Measurements from ENCODE around the gene FAM3C. TPM values are rescaled to one million over a fixed set of nuclear protein-coding genes. Genes with fewer than 3 reads are reported as not detected.

The FAM3C gene
- polyA plus RNA-seq, 2 donors: 21.3 to 27.8 TPM

DNA sequence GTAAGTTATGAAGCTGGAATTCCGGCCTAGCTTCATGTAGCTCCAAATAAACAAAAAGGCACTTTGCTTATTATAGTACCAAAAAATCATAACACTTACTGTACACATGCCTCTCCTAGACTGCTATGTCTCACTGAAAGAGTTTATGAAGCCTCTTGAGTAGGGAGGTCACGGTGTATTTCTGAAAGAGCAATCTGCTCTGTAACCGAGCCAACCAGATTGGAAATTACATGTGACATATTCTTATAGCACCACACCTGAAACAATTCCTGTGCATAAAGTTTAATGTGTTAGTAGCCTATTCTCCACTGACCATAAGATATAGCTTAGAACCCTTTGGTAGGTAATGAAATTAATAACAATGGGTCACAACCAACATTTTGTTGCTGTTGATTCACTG is 1.3 kb upstream of the FAM3C start:
- no peaks in the 10 kb centered on the region for H3K9me3 ChIP-seq (ENCODE audit: control insufficient read depth in 2 of 2, insufficient read depth in 1 of 2, low read depth in 1 of 2, low read length in 1 of 2)
- no peaks in the 10 kb centered on the region for H3K27me3 ChIP-seq (ENCODE audit: control insufficient read depth in 1 of 2, insufficient read depth in 2 of 2, low read length in 2 of 2)
- no peak overlapping the region for H3K27ac ChIP-seq (ENCODE audit: low read depth in 2 of 2, low read length in 1 of 2)
- no peaks in the 10 kb centered on the region for H3K4me1 ChIP-seq (ENCODE audit: control insufficient read depth in 2 of 2, insufficient read depth in 2 of 2, low read length in 1 of 2)
- H3K4me3 ChIP-seq (ENCODE audit: low read depth in 1 of 2, low read length in 2 of 2): no peak overlapping the region
- H3K36me3 ChIP-seq (ENCODE audit: control insufficient read depth in 2 of 2, insufficient read depth in 2 of 2, low read length in 1 of 2): no peaks in the 10 kb centered on the region
- 78 to 93% methylated on average over 3 of the region's 3 CpGs for WGBS, 2 donors

DNA sequence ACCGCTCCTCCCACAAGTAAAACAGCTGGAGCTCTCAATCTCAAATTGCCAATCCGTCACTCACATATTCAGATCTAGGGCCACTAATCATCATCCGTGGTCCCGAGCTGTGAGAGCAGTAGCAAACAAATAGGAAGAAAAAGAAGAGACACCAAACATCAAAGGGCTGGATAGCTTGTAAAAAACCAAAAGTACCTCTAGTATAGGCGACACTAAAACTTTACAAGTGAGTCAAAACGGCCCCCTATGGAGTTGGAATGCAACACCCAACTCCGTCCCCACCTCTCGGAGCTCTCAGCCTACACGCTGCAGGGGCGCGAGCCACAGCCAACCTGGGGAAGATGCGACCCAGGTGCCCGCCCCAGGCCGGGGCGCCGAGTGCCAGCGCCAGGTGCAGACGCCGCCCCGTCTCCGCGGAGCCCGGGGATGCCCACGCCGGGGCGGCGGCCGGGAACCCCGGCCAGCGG is 581 bp downstream of the FAM3C start:
- Histone ChIP-seq H3K4me3 (ENCODE audit: low read depth in 1 of 2, low read length in 2 of 2) (peak overlapping the region; percentile 90 to 92), H3K9me3 (ENCODE audit: control insufficient read depth in 2 of 2, insufficient read depth in 1 of 2, low read depth in 1 of 2, low read length in 1 of 2) (no peaks in the 10 kb centered on the region), H3K4me1 (ENCODE audit: control insufficient read depth in 2 of 2, insufficient read depth in 2 of 2, low read length in 1 of 2) (no peaks in the 10 kb centered on the region), H3K27ac (ENCODE audit: low read depth in 2 of 2, low read length in 1 of 2) (peak overlapping the region; percentile 76 to 81), H3K27me3 (ENCODE audit: control insufficient read depth in 1 of 2, insufficient read depth in 2 of 2, low read length in 2 of 2) (no peaks in the 10 kb centered on the region), H3K36me3 (ENCODE audit: control insufficient read depth in 2 of 2, insufficient read depth in 2 of 2, low read length in 1 of 2) (no peaks in the 10 kb centered on the region)
- WGBS, 2 donors: 1 to 2% methylated on average over 30 of the region's 30 CpGs

DNA sequence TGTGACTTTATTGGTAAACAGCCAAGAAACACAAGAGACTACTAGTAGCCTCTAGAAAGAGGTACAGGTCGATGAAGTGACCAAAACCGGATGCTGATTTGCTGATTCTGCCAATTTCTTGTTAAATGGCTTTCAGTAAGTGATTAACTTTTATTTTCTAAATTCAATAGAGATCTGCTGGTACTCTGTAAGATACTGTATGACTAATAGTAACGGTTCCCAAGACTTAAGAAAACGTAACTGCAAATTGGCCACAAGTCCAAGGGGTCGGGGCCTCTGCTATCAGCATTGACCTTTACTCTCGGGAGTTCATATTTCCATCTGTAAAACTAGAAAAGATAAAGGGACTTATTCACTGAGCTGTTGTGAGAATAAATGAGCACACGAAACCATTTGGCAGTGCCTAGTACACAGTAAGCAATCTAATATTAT is 1.4 kb downstream of the FAM3C start:
- Histone ChIP-seq H3K36me3 (ENCODE audit: control insufficient read depth in 2 of 2, insufficient read depth in 2 of 2, low read length in 1 of 2) (no peaks in the 10 kb centered on the region), H3K27ac (ENCODE audit: low read depth in 2 of 2, low read length in 1 of 2) (no peak overlapping the region), H3K9me3 (ENCODE audit: control insufficient read depth in 2 of 2, insufficient read depth in 1 of 2, low read depth in 1 of 2, low read length in 1 of 2) (no peaks in the 10 kb centered on the region), H3K4me1 (ENCODE audit: control insufficient read depth in 2 of 2, insufficient read depth in 2 of 2, low read length in 1 of 2) (no peaks in the 10 kb centered on the region), H3K27me3 (ENCODE audit: control insufficient read depth in 1 of 2, insufficient read depth in 2 of 2, low read length in 2 of 2) (no peaks in the 10 kb centered on the region), H3K4me3 (ENCODE audit: low read depth in 1 of 2, low read length in 2 of 2) (peak overlapping the region in 1 of 2 donors; percentile 4)
- 43 to 52% methylated on average over 7 of the region's 7 CpGs for WGBS, 2 donors

DNA sequence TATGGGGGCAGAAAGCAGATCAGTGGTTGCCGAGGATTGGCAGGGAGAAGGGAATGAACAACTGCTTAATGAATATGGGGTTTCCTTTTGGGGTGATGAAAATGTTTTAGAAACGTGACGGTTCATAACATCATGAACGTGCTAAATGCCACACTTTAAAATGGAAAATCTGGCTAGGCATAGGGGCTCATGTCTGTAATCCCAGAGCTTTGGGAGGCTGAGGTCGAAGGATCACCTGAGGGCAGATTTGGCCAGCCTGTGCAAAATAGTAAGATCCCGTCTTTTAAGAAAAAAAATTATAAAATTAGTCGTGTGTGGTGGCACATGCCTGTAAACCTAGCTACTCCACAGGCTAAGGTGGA is 3.1 kb downstream of the FAM3C start:
- WGBS, 2 donors: 97% methylated on average over 7 of the region's 7 CpGs
- Histone ChIP-seq H3K4me3 (ENCODE audit: low read depth in 1 of 2, low read length in 2 of 2) (no peak overlapping the region), H3K9me3 (ENCODE audit: control insufficient read depth in 2 of 2, insufficient read depth in 1 of 2, low read depth in 1 of 2, low read length in 1 of 2) (no peaks in the 10 kb centered on the region), H3K4me1 (ENCODE audit: control insufficient read depth in 2 of 2, insufficient read depth in 2 of 2, low read length in 1 of 2) (no peaks in the 10 kb centered on the region), H3K36me3 (ENCODE audit: control insufficient read depth in 2 of 2, insufficient read depth in 2 of 2, low read length in 1 of 2) (no peaks in the 10 kb centered on the region), H3K27ac (ENCODE audit: low read depth in 2 of 2, low read length in 1 of 2) (no peak overlapping the region), H3K27me3 (ENCODE audit: control insufficient read depth in 1 of 2, insufficient read depth in 2 of 2, low read length in 2 of 2) (no peaks in the 10 kb centered on the region)

DNA sequence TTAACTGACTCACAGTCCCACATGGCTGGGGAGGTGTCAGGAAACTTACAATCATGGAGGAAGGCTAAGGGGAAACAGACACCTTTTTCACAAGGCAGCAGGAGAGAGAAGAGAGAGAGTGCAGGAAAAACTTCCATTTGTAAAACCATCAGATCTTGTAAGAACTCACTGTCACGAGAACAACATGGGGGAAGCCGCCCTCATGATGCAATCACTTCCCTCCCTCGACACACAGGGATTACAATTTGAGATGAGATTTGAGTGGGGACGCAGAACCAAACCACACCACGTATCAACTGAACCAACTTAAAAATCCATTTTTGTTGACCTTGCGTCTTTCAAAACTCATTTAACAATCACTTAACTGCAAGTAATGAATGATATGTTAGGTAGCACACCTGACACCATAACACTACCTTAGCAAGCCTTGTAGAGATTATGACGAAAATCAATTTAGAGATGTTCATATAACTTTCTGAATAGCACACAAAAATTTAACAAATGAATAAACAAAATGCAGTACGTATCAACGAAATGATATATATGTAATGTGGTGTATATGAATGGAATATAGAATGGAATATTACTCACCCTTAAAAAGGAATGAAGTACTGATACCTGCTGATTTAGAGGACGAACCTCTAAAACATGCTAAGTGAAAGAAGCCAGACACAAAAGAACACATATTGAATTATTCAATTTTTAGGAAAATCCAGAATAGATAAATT is 3.7 kb downstream of the FAM3C start:
- Histone ChIP-seq H3K27ac (ENCODE audit: low read depth in 2 of 2, low read length in 1 of 2) (no peak overlapping the region), H3K4me1 (ENCODE audit: control insufficient read depth in 2 of 2, insufficient read depth in 2 of 2, low read length in 1 of 2) (no peaks in the 10 kb centered on the region), H3K9me3 (ENCODE audit: control insufficient read depth in 2 of 2, insufficient read depth in 1 of 2, low read depth in 1 of 2, low read length in 1 of 2) (no peaks in the 10 kb centered on the region), H3K4me3 (ENCODE audit: low read depth in 1 of 2, low read length in 2 of 2) (no peak overlapping the region), H3K27me3 (ENCODE audit: control insufficient read depth in 1 of 2, insufficient read depth in 2 of 2, low read length in 2 of 2) (no peaks in the 10 kb centered on the region), H3K36me3 (ENCODE audit: control insufficient read depth in 2 of 2, insufficient read depth in 2 of 2, low read length in 1 of 2) (no peaks in the 10 kb centered on the region)
- 97 to 98% methylated on average over 10 of the region's 10 CpGs for WGBS, 2 donors

DNA sequence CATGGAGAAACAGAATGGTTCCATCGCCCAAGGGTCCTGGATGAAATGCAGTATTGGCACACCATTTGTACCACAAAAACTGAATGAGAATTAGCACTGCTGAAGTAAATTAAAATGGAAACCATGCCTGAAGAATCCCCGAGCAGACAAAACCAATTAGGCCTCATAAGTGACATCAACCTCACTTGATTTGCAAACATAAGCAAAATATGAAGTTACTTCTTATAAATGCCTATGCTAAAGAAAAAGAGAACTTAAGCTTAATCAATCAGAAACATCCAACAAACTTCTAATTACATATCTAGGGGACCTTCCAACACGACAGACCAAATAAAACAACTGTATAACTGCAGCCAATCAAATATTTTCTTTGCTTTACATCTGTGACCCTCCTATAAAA is 4.4 kb downstream of the FAM3C start:
- H3K27me3 ChIP-seq (ENCODE audit: control insufficient read depth in 1 of 2, insufficient read depth in 2 of 2, low read length in 2 of 2): no peaks in the 10 kb centered on the region
- H3K4me3 ChIP-seq (ENCODE audit: low read depth in 1 of 2, low read length in 2 of 2): no peak overlapping the region
- no peaks in the 10 kb centered on the region for H3K4me1 ChIP-seq (ENCODE audit: control insufficient read depth in 2 of 2, insufficient read depth in 2 of 2, low read length in 1 of 2)
- no peak overlapping the region for H3K27ac ChIP-seq (ENCODE audit: low read depth in 2 of 2, low read length in 1 of 2)
- 67 to 71% methylated on average over 3 of the region's 3 CpGs for WGBS, 2 donors
- no peaks in the 10 kb centered on the region for H3K36me3 ChIP-seq (ENCODE audit: control insufficient read depth in 2 of 2, insufficient read depth in 2 of 2, low read length in 1 of 2)
- no peaks in the 10 kb centered on the region for H3K9me3 ChIP-seq (ENCODE audit: control insufficient read depth in 2 of 2, insufficient read depth in 1 of 2, low read depth in 1 of 2, low read length in 1 of 2)

DNA sequence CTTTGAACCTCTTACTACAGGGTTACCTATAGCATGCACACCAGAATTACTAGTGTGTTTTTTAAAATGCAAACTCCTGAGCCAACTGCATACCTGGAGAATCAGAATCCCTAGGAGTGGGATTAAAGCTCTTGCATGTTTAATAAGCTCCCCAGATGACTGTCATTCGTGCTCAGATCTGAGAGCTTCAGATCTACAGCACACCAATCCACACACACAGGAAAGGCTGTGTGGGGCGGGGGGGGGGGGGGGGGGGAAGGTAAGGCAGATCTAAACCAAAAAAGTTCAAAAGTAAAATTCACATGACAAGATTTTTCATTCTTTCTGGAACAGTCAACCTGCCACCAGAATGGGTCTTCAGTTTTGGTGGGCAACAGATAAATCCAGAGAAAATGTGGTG is 5.5 kb downstream of the FAM3C start:
- H3K4me3 ChIP-seq (ENCODE audit: low read depth in 1 of 2, low read length in 2 of 2): no peak overlapping the region

DNA sequence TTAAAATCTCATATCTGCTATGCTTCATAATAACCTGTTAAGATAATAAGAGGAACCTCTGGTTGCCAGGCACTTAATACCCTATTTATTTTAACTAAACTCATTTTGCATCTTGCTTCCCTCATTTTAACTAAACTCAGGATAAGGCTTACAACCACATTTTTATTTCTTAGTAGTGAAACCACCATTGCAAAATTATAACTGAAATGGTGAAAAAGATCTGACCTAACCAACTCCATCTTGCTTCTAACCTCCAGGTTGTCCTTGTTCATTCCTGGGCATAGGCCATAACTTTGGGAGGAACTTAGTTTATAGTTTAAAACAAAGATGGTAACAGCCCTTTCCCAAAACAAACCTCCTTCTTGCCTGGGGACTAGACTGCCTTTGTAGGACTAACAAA is 6.0 kb downstream of the FAM3C start:
- Histone ChIP-seq H3K4me1 (ENCODE audit: control insufficient read depth in 2 of 2, insufficient read depth in 2 of 2, low read length in 1 of 2) (peaks cover 0 to 3% of the 10 kb centered on the region in 2 donors), H3K27me3 (ENCODE audit: control insufficient read depth in 1 of 2, insufficient read depth in 2 of 2, low read length in 2 of 2) (no peaks in the 10 kb centered on the region), H3K27ac (ENCODE audit: low read depth in 2 of 2, low read length in 1 of 2) (no peak overlapping the region), H3K4me3 (ENCODE audit: low read depth in 1 of 2, low read length in 2 of 2) (no peak overlapping the region), H3K36me3 (ENCODE audit: control insufficient read depth in 2 of 2, insufficient read depth in 2 of 2, low read length in 1 of 2) (no peaks in the 10 kb centered on the region), H3K9me3 (ENCODE audit: control insufficient read depth in 2 of 2, insufficient read depth in 1 of 2, low read depth in 1 of 2, low read length in 1 of 2) (no peaks in the 10 kb centered on the region)

More for the DNA sequence above, 5.5 kb downstream of the FAM3C start:
- no peaks in the 10 kb centered on the region for H3K9me3 ChIP-seq (ENCODE audit: control insufficient read depth in 2 of 2, insufficient read depth in 1 of 2, low read depth in 1 of 2, low read length in 1 of 2)
- H3K27ac ChIP-seq (ENCODE audit: low read depth in 2 of 2, low read length in 1 of 2): no peak overlapping the region
- H3K4me1 ChIP-seq (ENCODE audit: control insufficient read depth in 2 of 2, insufficient read depth in 2 of 2, low read length in 1 of 2): peaks cover 0 to 3% of the 10 kb centered on the region in 2 donors
- 36 to 49% methylated on average over 2 of the region's 2 CpGs for WGBS, 2 donors
- no peaks in the 10 kb centered on the region for H3K36me3 ChIP-seq (ENCODE audit: control insufficient read depth in 2 of 2, insufficient read depth in 2 of 2, low read length in 1 of 2)
- no peaks in the 10 kb centered on the region for H3K27me3 ChIP-seq (ENCODE audit: control insufficient read depth in 1 of 2, insufficient read depth in 2 of 2, low read length in 2 of 2)

DNA sequence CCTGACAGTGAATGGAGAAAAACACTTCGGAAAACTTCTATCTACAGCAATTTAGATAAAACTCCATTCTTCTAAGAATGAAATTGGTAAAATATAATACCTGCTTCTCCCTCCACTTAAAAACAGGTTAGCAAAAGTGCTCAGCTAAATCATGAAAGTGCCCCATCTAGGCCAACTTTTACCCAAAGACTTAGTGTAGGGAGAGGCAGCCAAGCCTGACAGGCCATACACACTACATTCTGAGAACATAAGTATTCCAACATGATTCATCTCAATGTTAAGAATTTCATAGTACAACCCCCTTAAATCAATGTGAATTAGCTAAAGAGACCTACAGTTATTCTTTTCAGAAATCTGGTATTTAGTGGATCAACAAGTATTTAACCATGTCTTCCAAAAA is 7.2 kb downstream of the FAM3C start:
- Histone ChIP-seq H3K27ac (ENCODE audit: low read depth in 2 of 2, low read length in 1 of 2) (no peak overlapping the region), H3K9me3 (ENCODE audit: control insufficient read depth in 2 of 2, insufficient read depth in 1 of 2, low read depth in 1 of 2, low read length in 1 of 2) (no peaks in the 10 kb centered on the region), H3K27me3 (ENCODE audit: control insufficient read depth in 1 of 2, insufficient read depth in 2 of 2, low read length in 2 of 2) (no peaks in the 10 kb centered on the region), H3K4me3 (ENCODE audit: low read depth in 1 of 2, low read length in 2 of 2) (no peak overlapping the region), H3K36me3 (ENCODE audit: control insufficient read depth in 2 of 2, insufficient read depth in 2 of 2, low read length in 1 of 2) (no peaks in the 10 kb centered on the region), H3K4me1 (ENCODE audit: control insufficient read depth in 2 of 2, insufficient read depth in 2 of 2, low read length in 1 of 2) (peaks cover 0 to 3% of the 10 kb centered on the region in 2 donors)
- 94 to 96% methylated on average over 1 of the region's 1 CpG for WGBS, 2 donors

DNA sequence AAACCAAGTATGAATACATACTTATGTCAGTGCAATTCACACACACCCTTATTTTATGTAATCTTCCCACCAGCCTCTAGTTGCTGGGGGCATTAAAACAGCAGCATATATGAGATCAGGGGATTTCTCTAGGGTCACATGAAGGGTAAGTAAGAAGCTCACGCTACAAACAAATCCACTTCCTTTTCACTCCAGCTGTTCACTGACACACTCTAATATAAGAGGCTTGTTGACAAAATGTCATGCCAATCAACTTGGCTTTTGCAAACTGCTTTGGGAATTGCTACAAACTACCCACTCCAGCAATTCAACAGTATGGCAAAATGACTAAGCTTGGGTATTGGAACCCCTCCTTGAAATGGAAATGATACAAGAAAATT is 10.3 kb downstream of the FAM3C start:
- 27 to 28% methylated on average over 1 of the region's 1 CpG for WGBS, 2 donors
- Histone ChIP-seq H3K4me3 (ENCODE audit: low read depth in 1 of 2, low read length in 2 of 2) (no peak overlapping the region), H3K4me1 (ENCODE audit: control insufficient read depth in 2 of 2, insufficient read depth in 2 of 2, low read length in 1 of 2) (peaks cover 0 to 3% of the 10 kb centered on the region in 2 donors), H3K9me3 (ENCODE audit: control insufficient read depth in 2 of 2, insufficient read depth in 1 of 2, low read depth in 1 of 2, low read length in 1 of 2) (no peaks in the 10 kb centered on the region), H3K27me3 (ENCODE audit: control insufficient read depth in 1 of 2, insufficient read depth in 2 of 2, low read length in 2 of 2) (no peaks in the 10 kb centered on the region), H3K36me3 (ENCODE audit: control insufficient read depth in 2 of 2, insufficient read depth in 2 of 2, low read length in 1 of 2) (no peaks in the 10 kb centered on the region), H3K27ac (ENCODE audit: low read depth in 2 of 2, low read length in 1 of 2) (no peak overlapping the region)
